Stimulated activated CD4-positive, alpha-beta T cell treated with anti-CD3 and anti-CD28 coated beads, Interleukin-2, amount 100 ng/mL, for 48 hours (primary cell): ENCODE measurements around the gene LRRC9.
"Not testable (repeated sequence)": the region's sequence is repeated elsewhere in the genome, so short reads cannot be mapped to it uniquely, and the experiment has no call there.

Experiments
- DNase-seq, 2 donors: peaks; one replicate each; pipeline ENCODE4 v3.0.0-alpha.2; 2020

LRRC9 gene

GRCh38 chr14:60067882-60068281 lies 147.9 kb downstream of the LRRC9 start:
- DNase-seq: no peak

GRCh38 chr14:60079723-60080122 lies 159.8 kb downstream of the LRRC9 start:
- no peak for DNase-seq

GRCh38 chr14:60085085-60085484 lies 165.1 kb downstream of the LRRC9 start:
- DNase-seq: no peak

- DNase-seq: no peak
Measured at GRCh38 chr14:60085693-60086092, 165.7 kb downstream of the LRRC9 start.

GRCh38 chr14:60087668-60088067 lies 167.7 kb downstream of the LRRC9 start:
- no peak for DNase-seq

- DNase-seq: no peak
Measured at GRCh38 chr14:60089221-60089620, 169.3 kb downstream of the LRRC9 start.

- DNase-seq: no peak
Measured at GRCh38 chr14:60090864-60091519, 171.0 kb downstream of the LRRC9 start.

GRCh38 chr14:60091550-60092525 lies 171.9 kb downstream of the LRRC9 start, which contains the start of gene PCNX4:
TSS of gene PCNX4 (plus strand) at chr14:60091923. CDS start at chr14:60107639, 15,716 bp downstream.
- DNase-seq: peak; percentile 81 to 86

GRCh38 chr14:60092526-60092920 lies 172.6 kb downstream of the LRRC9 start:
- no peak for DNase-seq

- DNase-seq: no peak
Measured at GRCh38 chr14:60093080-60093479, 173.1 kb downstream of the LRRC9 start.

- no peak for DNase-seq
Measured at GRCh38 chr14:60093606-60094005, 173.7 kb downstream of the LRRC9 start.

GRCh38 chr14:60094306-60094897 lies 174.5 kb downstream of the LRRC9 start:
- no peak for DNase-seq

- DNase-seq: no peak
Measured at GRCh38 chr14:60095231-60095630, 175.3 kb downstream of the LRRC9 start.

GRCh38 chr14:60095781-60096450 lies 176.0 kb downstream of the LRRC9 start:
- no peak for DNase-seq

GRCh38 chr14:60097974-60098373 lies 178.0 kb downstream of the LRRC9 start:
- no peak for DNase-seq

GRCh38 chr14:60099855-60100254 lies 179.9 kb downstream of the LRRC9 start:
- DNase-seq: not testable (repeated sequence)

- DNase-seq: no peak
Measured at GRCh38 chr14:60101786-60102185, 181.8 kb downstream of the LRRC9 start.

- DNase-seq: no peak
Measured at GRCh38 chr14:60102389-60102788, 182.4 kb downstream of the LRRC9 start.

- DNase-seq: no peak
Measured at GRCh38 chr14:60106339-60106738, 186.4 kb downstream of the LRRC9 start.

- no peak for DNase-seq
Measured at GRCh38 chr14:60107477-60107876, 187.5 kb downstream of the LRRC9 start.

GRCh38 chr14:60111732-60112131 lies 191.8 kb downstream of the LRRC9 start:
- DNase-seq: no peak
